GM19023 (cell line): ENCODE data around the gene CERT1.
"Not testable (repeated sequence)": the region's sequence is repeated elsewhere in the genome, so short reads cannot be mapped to it uniquely, and the experiment has no call there.

Source experiments
- ATAC-seq: cut with Tn5 transposase; IDR thresholded peaks from one replicate; pipeline ENCODE4 v1.9.1; 2021; ENCODE audit warnings: mild to moderate bottlenecking, moderate library complexity; ENCODE audit not compliant: unreplicated experiment

CERT1 gene

GRCh38 chr5:75356719-75357118, 154.7 kb downstream of the CERT1 start:
- no peak for ATAC-seq

DNA sequence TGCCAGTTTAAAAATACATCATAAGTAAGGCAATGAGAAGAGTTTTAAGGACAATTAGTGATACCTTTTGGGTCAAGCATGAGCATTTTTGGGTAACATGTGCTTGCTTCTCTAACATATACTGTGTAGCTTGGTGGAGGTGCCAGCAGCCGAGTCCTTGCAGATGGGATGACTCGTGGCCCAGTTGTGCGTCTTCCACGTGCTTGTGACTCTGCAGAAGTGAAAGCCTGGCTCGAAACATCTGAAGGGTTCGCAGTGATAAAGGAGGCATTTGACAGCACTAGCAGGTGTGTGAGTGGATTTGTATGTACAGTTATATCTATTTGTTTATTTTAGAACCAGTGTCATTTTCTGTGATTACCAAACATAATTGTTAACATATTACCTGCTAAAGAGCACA, 156.2 kb downstream of the CERT1 start:
- ATAC-seq, result no peak

- ATAC-seq, result no peak
These were observed 160.1 kb downstream of the CERT1 start for GRCh38 chr5:75351139-75351926.

GRCh38 chr5:75349663-75350062, 161.8 kb downstream of the CERT1 start:
- ATAC-seq, result no peak

GRCh38 chr5:75348241-75348640, 163.2 kb downstream of the CERT1 start:
- ATAC-seq, result no peak

DNA sequence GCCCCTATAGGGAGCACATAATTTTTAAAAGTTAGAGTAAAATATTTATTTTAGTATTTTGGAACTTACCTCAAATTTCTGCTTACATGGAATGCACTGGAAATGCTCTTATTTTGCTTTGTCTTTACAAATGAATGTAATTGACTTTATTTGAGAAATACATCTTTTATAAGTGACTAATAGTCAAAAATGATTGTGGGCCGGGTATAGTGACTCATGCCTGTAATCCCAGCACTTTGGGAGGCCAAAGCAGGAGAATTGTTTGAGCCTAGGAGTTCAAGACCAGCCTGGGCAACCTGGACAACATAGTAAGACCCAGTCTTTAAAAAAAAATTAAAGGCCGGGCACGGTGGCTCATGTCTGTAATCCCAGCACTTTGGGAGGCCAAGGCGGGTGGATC, 168.6 kb downstream of the CERT1 start:
- ATAC-seq, result no peak

- ATAC-seq, result no peak
These were observed 169.5 kb downstream of the CERT1 start for GRCh38 chr5:75341934-75342333.

DNA sequence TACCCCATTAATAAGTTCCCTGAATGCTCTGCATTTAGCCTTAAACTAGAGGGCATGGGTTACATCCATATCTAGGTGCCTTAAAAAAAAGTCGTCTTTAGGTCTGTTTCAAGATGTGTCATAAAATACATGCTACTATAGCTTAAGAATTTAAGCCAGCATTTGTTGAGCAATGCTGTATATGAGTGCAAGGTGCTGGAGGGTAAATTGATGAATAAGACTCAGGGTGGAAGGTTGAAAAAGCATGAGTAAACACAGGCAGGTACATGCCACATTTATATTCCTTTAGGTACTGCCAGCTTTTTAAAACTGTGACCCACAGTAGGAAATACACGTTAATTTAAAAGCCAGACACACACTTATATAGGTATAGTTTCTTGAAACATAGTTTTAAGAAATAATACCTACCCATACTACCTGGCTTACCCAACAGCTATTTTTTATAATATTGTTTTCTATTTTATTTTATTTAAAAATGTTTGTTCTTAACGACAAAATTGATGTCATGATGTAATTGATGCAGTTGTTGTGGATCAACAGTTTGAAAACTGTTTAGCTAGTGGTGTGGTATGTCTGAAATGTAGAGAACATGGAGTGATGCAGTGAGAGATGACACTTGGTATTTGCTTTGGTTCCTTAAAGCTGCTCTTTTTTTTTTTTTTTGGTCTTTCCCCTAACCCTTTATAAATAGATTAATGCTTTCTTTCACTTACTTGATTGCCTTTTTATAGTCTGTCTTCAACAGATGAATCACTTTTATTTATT, 170.5 kb downstream of the CERT1 start:
- ATAC-seq, result no peak

- ATAC-seq, result no peak
These were observed 173.0 kb downstream of the CERT1 start for GRCh38 chr5:75338408-75338807.

DNA sequence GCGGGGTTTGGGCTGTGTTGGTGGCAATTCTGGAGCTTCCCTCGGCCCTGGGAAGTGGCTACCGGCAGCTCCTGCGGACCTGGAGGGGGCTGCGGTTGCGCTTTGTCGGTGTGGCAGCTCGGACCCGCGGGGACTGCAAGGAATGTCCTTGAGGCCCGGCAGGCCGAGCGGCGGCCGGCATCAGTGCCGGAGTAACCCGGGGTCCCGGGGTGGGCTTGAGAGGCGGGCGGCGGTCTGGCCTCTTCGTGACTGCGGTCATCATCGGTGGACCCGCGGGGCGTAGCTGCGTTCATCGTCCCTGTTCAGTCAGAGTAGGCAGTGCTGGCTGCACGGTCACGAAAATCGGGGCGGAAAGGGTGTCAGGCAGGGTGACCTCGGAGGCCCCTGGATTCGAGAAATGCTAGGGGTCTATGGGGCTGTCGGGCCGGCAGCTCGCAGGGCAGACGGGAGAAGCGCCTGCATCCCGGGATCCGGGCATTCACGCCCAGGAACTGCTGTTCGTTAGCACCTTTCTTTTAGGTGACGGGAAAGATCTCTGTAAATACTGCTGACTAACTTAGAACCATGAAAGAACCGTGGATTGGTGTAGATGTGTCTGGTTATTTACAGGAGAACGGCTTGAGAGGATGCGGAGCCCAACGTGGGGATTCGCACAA, 173.9 kb downstream of the CERT1 start:
- peak; percentile 2 for ATAC-seq

GRCh38 chr5:75336615-75337336, 174.7 kb downstream of the CERT1 start, which contains the start of gene HMGCR:
HMGCR (plus strand) TSS chr5:75337220; CDS start chr5:75342606, 5,386 bp downstream.
- peak; percentile 98 for ATAC-seq

- peak; percentile 1 for ATAC-seq
These were observed 175.3 kb downstream of the CERT1 start for GRCh38 chr5:75335952-75336614.

GRCh38 chr5:75335486-75335885, 175.9 kb downstream of the CERT1 start:
- no peak for ATAC-seq

DNA sequence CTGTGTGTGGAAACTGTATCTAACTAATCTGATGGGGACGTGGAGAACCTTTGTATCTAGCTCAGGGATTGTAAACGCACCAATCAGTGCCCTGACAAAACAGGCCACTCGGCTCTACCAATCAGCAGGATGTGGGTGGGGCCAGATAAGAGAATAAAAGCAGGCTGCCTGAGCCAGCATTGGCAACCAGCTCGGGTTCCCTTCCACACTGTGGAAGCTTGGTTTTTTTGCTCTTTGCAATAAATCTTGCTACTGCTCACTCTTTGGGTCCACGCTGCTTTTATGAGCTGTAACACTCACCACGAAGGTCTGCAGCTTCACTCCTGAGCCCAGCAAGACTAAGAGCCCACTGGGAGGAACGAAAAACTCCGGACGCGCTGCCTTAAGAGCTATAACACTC, 177.0 kb downstream of the CERT1 start:
- ATAC-seq, result not testable (repeated sequence)

DNA sequence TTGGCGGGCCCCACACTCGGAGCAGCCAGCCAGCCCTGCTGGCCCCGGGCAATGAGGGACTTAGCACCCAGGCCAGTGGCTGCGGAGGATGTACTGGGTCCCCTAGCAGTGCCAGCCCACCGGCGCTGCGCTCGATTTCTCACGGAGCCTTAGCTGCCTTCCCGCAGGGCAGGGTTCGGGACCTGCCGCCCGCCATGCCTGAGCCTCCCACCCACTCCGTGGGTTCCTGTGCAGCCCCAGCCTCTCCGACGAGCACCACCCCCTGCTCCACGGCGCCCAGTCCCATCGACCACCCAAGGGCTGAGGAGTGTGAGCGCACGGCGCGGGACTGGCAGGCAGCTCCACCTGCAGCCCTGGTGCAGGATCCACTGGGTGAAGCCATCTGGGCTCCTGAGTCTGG, 177.7 kb downstream of the CERT1 start:
- ATAC-seq, result not testable (repeated sequence)

DNA sequence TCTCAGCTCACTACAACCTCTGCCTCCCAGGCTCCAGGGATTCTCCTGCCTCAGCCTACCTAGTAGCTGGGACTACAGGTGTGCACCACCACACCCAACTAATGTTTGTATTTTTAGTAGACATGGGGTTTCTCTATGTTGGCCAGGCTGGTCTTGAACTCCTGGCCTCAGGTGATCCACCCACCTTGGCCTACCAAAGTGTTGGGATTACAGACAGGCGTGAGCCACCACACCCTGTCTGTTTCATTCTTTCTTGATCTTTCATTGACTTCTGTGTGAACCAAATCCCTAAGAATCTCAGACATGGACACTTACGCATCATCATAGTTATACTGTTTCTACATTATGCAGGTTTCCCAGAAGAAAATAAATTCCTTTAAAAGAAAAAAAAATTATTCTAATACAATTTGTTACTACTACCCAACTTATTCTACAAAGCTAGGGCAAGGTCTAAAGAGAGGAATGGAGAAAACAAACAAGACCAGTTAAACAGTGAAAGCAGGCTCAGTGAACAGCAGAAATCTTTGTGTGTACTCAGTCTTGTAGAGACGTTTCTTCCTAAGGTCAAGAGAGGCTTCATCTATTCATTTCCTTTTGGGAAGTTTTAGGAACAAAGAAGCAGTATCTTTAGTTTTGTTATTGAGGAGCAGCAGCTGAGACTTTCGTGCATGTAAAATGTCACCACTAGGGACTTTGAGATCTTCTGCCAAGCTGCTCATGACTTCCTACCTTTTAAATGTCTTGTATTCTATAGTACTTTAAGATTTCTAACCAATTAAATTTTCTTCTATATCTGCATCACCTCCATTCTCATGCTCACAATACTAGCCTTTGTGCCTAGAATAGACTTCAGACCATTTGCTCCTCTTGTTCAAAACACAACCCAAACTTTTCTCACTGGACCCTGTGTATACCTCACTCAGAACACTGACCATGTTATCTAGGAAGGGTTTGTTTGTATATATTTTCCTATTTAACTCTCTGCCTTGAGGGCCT, 180.0 kb downstream of the CERT1 start:
- no peak for ATAC-seq

GRCh38 chr5:75330404-75330803, 181.0 kb downstream of the CERT1 start:
- ATAC-seq, result no peak
